A673 (cell line): ENCODE results near the gene ZNF765. TPM values are rescaled to one million over a fixed set of nuclear protein-coding genes. Genes with fewer than 3 reads are reported as not detected.
"Not testable (repeated sequence)": the region's sequence is repeated elsewhere in the genome, so short reads cannot be mapped to it uniquely, and the experiment has no call there.

Experiments
- BruUV-seq: library from RNA; stranded (reverse); fragments of 400-500 nt; replicated peaks from 2 replicates; lab custom pipeline; 2021; lab: Mats Ljungman, UMichigan
- CTCF ChIA-PET: fragments of 300-600 bp; sonication (Branson Sonifier 250); formaldehyde crosslinking; loops from one replicate; lab custom pipeline; 2022; ENCODE audit warnings: antibody characterized with exemption; lab: Charles Lee
- POLR2A ChIA-PET: fragments of 300-600 bp; sonication (Branson Sonifier 250); formaldehyde crosslinking; loops from one replicate; lab custom pipeline; 2022; ENCODE audit warnings: antibody characterized with exemption; ENCODE audit not compliant: low non-redundant PET; lab: Charles Lee
- DNase-seq: peaks from one replicate; pipeline ENCODE4 v3.0.0-alpha.2; 2015; ENCODE audit warnings: low spot score
- H3K27ac ChIP-seq: fragments of 200-600 bp; sonication (generic); 2 replicates; pipeline ENCODE4 v1.5.1; 2016; ENCODE audit warnings: mixed run types, low read depth, mild to moderate bottlenecking, mixed read lengths, antibody characterized with exemption, low read length; ENCODE audit not compliant: poor library complexity, severe bottlenecking
- H3K27me3 ChIP-seq: fragments of 200-600 bp; sonication (generic); replicated peaks from 2 replicates; pipeline ENCODE4 v1.6.1; 2017; ENCODE audit warnings: mixed run types, low read depth, mild to moderate bottlenecking, mixed read lengths, antibody characterized with exemption, low read length; ENCODE audit not compliant: insufficient read depth, poor library complexity
- H3K36me3 ChIP-seq: fragments of 200-600 bp; sonication (generic); 2 replicates; pipeline ENCODE4 v1.6.1; 2016; ENCODE audit warnings: mixed run types, mild to moderate bottlenecking, mixed read lengths, antibody characterized with exemption, low read length; ENCODE audit not compliant: insufficient read depth, poor library complexity, severe bottlenecking
- H3K4me1 ChIP-seq: fragments of 200-600 bp; sonication (generic); 2 replicates; pipeline ENCODE4 v1.6.1; 2017; ENCODE audit warnings: mixed run types, mild to moderate bottlenecking, mixed read lengths, antibody characterized with exemption, low read length; ENCODE audit not compliant: insufficient read depth, poor library complexity, severe bottlenecking
- H3K4me3 ChIP-seq: fragments of 200-600 bp; sonication (generic); 2 replicates; pipeline ENCODE4 v1.5.1; 2016; ENCODE audit warnings: low read depth, mixed run types, mild to moderate bottlenecking, mixed read lengths, low read length; ENCODE audit not compliant: poor library complexity, severe bottlenecking
- H3K9me3 ChIP-seq: fragments of 200-600 bp; sonication (generic); 2 replicates; pipeline ENCODE4 v1.6.1; 2016; ENCODE audit warnings: mixed run types, low read depth, mild to moderate bottlenecking, mixed read lengths, antibody characterized with exemption, low read length; ENCODE audit not compliant: poor library complexity, severe bottlenecking
- CTCF ChIP-seq: fragments of 300-800, 200-600 bp; sonication (generic); conservative IDR thresholded peaks from 2 replicates; pipeline ENCODE4 v1.5.1; 2017; ENCODE audit warnings: low read depth, mild to moderate bottlenecking, antibody characterized with exemption, low read length, moderate library complexity, mixed read lengths
- EZH2 ChIP-seq: fragments of 200-600 bp; sonication (generic); IDR thresholded peaks from 2 replicates; pipeline ENCODE4 v1.6.1; 2017; ENCODE audit warnings: borderline replicate concordance, low read depth, mild to moderate bottlenecking, mixed read lengths, antibody characterized with exemption, low read length; ENCODE audit not compliant: poor library complexity, severe bottlenecking
- intact Hi-C: fragments of 100-400 bp; cut with micrococcal nuclease; formaldehyde crosslinking; loops from one replicate; pipeline ENCODE4 v1.10.0; 2022; ENCODE audit not compliant: unreplicated experiment
- total RNA-seq: library from RNA; stranded (reverse); gene quantifications from 2 replicates; pipeline ENCODE4 v1.2.3, GENCODE V29; 2021

The ZNF765 gene
- total RNA-seq, 1 experiment from 2014 or later, result 10.4 TPM

GRCh38 chr19:53471916-53472315 lies 77.0 kb downstream of the ZNF765 start:
- ChIA-PET CTCF (no interaction called here), POLR2A (no interaction called here)
- Histone ChIP-seq H3K4me3 (no peak overlapping the region), H3K4me1 (no peaks in the 10 kb centered on the region), H3K27ac (no peak overlapping the region), H3K36me3 (no peaks in the 10 kb centered on the region), H3K27me3 (no peaks in the 10 kb centered on the region), H3K9me3 (no peaks in the 10 kb centered on the region)
- TF ChIP-seq EZH2 (no peak), CTCF (no peak)
- intact Hi-C loops, result no loop called here
- DNase-seq, result no peak
- no TSS peak for BruUV-seq

GRCh38 chr19:53474832-53475231 lies 79.9 kb downstream of the ZNF765 start:
- DNase-seq, POLR2A ChIA-PET, H3K27me3 ChIP-seq, H3K9me3 ChIP-seq, CTCF ChIA-PET, intact Hi-C loops, H3K4me3 ChIP-seq, BruUV-seq, H3K4me1 ChIP-seq, H3K27ac ChIP-seq, H3K36me3 ChIP-seq: not testable (repeated sequence)

- BruUV-seq, H3K27me3 ChIP-seq, DNase-seq, CTCF ChIA-PET, H3K27ac ChIP-seq, H3K4me3 ChIP-seq, H3K4me1 ChIP-seq, intact Hi-C loops, H3K9me3 ChIP-seq, POLR2A ChIA-PET, H3K36me3 ChIP-seq: not testable (repeated sequence)
These were observed 80.5 kb downstream of the ZNF765 start for GRCh38 chr19:53475470-53475869.

Other genes with a start within 250 kb of the ZNF765 start
- gene ZNF347, start 236.1 kb upstream of the ZNF765 start, total RNA-seq, result 1.8 and 4.6 TPM in 2 replicates
- 1.2 and 1.5 TPM in 2 replicates for gene ZNF665, start 201.8 kb upstream of the ZNF765 start, total RNA-seq
- 5.4 and 6.1 TPM in 2 replicates for gene ZNF677, start 140.3 kb upstream of the ZNF765 start, total RNA-seq
- gene VN1R2, start 136.9 kb upstream of the ZNF765 start, total RNA-seq, result not detected in 2 replicates
- not detected in 2 replicates for gene VN1R4, start 127.4 kb upstream of the ZNF765 start, total RNA-seq
- gene ZNF845, start 61.4 kb upstream of the ZNF765 start, total RNA-seq, result 7.7 and 8.6 TPM in 2 replicates
- 8.7 and 9.2 TPM in 2 replicates for gene ZNF525, start 29.4 kb upstream of the ZNF765 start, total RNA-seq
- gene ZNF761, start 36.8 kb downstream of the ZNF765 start, total RNA-seq, result 12.0 and 13.1 TPM in 2 replicates
- gene ZNF813, start 72.6 kb downstream of the ZNF765 start, total RNA-seq, result 5.6 and 8.0 TPM in 2 replicates
- gene ZNF331, start 143.0 kb downstream of the ZNF765 start, total RNA-seq, result 25.8 and 29.8 TPM in 2 replicates
- not detected in 2 replicates for gene DPRX, start 236.8 kb downstream of the ZNF765 start, total RNA-seq